ENCODE data around the gene CELF1.
A peak's percentile ranks its signal among the peaks of the same experiment; 100 is the strongest.
"Not testable (repeated sequence)": the region's sequence is repeated elsewhere in the genome, so short reads cannot be mapped to it uniquely, and the experiment has no call there.

CELF1 gene

DNA sequence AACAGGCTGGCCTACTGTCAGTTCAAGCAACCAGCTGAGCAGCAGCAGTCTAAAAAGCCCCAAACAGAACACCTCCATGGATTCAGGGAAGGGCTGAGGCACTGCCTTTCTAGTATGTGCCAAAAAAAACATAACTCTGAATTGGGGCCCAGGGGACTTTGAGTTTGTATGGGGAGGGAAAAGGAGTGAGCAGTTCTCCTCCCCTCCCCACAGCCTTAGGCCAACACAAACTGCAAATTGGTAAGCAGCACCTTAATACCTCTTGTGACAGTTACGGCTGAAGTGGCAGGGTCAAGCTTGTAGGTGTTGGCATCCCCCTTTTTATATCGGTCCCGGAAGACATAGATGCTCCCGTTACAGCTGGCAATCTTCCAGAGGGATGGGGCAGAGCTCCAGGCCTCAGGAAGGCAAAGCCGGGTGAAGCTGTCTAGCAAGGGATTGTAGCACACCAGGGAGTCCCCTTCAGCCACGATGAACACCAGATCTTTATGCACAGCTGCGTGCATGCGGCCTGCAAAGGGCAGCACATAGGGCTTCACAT, 19.9 kb upstream of the CELF1 start:
- DNase-seq = no peak

DNA sequence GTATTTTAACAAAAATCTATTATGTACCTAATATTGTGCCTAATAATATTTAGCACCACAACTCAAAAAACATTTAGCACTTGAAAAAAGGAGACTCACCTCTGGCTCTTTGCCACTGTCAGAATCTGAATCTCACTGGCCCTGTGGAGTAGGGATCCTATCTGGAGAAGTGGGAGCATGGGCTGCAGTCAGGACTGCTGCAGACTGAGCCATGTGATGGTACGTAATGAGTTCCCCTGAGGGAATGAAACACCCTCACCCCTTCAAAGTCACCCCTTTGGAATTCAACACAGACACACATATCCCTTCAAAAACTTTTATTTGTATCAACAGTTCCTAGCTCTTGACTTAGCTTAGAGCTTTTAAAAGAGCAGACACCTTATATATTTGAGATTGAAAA, 19.0 kb upstream of the CELF1 start:
- DNase-seq = no peak

DNA sequence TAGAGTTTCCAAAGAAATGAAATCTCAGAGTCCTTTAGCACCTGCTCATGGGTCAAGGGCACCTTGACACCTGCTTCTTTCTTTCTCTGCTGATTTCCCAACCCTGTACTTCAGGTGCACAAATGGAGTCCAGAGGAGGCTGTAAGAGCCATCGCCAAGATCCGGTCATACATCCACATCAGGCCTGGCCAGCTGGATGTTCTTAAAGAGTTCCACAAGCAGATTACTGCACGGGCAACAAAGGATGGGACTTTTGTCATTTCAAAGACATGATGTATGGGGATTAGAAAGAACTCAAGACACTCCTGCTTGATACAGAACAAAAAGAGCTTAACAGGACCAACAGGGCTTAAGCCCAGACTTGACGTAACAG, 18.4 kb upstream of the CELF1 start:
- DNase-seq = no peak

DNA sequence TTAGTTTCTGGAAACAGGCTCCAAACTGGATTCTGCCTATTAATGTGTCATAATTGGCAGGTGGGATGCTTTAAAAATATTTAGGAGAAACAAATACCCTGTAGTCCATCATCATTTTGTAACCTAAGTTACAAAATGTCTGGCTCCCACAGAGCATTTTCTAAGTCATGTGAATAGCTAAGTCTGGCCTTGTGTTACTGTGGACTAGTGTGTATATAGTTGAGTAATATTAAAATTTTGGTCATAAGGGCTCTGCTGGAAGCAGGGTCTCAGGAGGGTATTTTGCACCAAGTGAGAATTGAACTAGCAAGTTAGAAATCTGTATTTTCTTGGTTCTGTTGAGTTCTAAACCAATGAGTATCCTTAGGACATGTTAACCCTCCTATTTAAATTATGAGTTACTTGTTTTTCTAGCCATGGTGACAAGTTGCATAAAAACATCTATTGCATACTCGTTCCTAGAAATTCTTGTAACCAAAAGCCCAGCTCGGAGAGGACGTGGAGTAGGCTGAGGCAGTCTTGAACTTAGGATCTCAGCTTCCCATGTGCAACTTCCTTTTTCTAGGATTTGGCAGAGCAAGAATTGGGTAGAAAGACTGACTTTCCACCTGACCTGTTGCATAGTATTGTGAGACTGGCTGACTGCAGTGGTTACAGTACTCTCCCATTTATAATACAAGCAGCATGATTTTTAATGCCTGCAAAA, 17.9 kb upstream of the CELF1 start:
- DNase-seq = no peak

DNA sequence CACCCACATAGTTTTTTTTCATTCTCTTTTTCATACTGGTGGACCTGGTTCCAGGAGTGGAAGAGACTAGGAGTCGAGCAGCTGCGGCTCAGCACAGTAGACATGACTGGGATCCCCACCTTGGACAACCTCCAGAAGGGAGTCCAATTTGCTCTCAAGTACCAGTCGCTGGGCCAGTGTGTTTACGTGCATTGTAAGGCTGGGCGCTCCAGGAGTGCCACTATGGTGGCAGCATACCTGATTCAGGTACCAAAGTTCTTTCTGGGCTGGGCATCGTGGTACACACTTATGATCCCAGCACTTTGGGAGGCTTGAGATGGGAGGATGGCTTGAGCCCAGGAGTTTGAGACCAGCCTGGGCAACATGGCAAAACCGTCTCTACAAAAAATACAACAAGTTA, 16.7 kb upstream of the CELF1 start:
- no peak for DNase-seq

DNA sequence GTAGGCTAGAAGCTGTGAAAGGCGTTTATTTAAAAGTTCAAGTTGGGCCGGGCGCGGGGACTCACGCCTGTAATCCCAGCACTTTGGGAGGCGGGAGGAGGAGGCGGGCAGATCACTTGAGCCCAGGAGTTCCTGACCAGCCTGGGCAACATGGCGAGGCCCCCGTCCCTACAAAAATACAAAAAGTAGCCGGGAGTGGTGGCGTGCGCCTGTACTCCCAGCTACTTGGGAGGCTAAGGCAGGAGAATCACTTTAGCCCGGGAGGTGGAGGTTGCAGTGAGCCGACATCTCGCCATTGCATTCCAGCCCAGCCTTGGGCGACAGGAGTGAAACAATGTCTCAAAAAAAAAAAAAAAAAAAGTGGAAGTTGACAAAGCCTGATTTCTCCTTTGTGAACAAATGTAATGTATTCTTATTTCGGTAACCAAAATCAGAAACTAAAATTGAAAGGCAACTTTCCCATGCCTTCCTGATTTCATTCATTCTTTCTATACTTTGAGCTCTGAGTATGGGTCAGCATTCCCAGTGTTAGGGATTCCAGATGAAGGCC, 13.3 kb upstream of the CELF1 start:
- DNase-seq = no peak

DNA sequence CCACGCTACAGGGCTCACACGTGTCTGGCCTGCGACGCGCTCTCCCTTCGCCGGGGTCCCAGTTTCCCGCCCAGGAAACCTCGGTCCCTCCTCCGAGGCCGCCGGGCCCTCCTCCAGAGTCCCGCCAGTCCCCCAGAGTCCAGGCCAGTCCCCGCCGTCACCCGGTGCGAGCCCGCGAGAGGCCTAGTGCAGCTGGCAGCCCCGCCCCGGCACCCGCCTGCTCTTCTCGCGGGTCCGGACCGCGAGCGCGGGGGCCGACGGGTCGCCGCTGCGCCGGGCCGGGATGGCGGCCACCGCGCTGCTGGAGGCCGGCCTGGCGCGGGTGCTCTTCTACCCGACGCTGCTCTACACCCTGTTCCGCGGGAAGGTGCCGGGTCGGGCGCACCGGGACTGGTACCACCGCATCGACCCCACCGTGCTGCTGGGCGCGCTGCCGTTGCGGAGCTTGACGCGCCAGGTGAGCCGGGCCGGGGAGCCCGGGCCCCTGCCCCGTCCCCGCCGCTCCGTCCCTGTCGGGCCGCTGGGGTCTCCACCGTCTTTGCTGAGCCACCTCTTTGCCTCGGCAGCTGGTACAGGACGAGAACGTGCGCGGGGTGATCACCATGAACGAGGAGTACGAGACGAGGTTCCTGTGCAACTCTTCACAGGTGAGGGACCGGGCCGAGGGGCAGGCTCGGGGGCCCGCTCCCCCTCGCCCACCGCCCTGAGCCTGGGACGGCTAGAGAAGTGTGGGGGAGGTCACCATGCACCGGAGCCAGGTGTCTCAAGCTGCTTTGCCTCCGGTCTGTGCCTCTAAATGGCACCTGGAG, 12.6 kb upstream of the CELF1 start, which contains the start of gene PTPMT1:
TSS of gene PTPMT1 (plus strand) at position 260 of the 809 bp plus-strand sequence. CDS start at position 284, 24 bp downstream.
- DNase-seq = peak; percentile 12

DNA sequence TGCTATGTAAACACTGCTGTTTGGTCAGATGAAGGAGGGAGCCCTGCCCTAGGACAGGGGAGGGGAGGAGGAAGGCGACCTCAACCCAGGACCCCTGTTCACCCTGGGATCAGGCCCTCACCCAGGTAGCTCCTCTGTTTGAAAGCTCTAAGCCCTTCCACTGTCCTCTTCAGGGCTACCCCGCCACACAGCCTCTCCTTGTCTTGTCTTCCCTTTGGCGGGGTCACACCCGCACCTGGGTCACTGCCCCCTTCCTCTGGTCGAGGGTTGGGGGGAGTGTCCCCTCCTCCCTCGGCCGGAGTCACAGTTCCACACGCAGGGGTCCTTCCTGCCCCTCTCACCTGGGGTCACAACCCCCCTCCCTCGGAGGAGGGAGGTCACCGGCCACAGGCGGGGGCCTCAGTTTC, 12.0 kb upstream of the CELF1 start:
- DNase-seq = no peak

DNA sequence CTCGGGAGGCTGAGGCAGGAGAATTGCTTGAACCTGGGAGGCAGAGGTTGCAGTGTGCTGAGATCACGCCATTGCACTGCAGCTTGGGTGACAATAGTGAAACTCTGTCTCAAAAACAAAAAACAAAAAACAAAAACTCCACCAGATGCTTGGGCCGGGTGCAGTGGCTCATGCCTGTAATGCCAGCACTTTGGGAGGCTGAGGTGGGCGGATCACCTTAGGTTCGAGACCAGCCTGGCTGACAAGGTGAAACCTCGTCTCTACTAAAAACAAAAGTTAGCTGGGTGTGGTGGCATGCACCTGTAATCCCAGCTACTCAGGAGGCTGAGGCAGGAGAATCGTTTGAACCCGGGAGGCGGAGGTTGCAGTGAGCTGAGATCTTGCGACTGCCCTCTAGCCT, 11.4 kb upstream of the CELF1 start:
- DNase-seq = not testable (repeated sequence)

DNA sequence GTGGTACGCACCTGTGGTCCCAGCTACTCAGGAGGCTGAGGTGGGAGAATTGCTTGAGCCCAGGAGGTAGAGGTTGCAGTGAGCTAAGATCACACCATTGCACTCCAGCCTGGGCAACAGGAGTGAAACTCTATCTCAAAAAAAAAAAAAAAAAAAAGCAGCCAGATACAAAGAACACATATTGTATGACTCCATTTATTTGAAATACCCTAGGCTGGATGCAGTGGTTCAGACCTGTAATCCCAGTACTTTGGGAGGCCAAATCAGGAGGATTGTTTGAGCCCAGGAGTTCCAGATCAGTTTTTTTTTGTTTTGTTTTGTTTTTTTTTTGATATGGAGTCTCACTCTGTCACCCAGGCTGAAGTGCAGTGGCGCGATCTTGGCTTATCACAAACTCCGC, 9.5 kb upstream of the CELF1 start:
- DNase-seq = not testable (repeated sequence)

DNA sequence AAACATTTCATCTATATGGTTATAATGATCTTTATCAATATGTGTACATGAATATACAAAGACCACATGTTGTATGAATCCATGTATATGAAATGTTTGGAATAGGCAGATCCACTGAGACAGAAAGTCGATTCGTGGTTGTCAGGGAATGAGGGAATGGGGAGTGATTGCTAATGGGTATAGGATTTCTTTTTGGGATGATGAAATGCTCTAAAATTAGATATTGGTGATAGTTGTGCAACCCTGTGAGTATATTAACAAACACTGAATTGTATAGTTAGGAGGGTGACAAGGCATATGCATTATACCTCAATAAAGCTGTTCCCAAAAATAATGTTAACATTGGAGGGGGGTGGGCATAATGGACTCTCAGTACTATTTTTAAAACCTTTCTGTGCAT, 7.5 kb upstream of the CELF1 start:
- no peak for DNase-seq

DNA sequence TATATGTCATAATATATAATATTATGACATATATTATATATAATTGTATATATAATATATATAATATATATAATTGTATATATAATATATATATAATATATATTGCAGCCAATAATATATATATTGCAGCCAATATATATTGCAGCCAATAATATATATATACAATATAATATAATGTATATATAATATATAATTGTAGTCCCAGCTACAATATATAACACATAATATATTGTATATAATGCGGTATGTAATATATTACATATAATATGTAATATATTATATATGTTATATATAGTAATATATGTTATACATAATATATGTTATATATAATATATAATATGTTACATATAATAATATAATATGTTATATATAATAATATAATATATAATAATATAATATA, 5.8 kb upstream of the CELF1 start:
- no peak for DNase-seq

DNA sequence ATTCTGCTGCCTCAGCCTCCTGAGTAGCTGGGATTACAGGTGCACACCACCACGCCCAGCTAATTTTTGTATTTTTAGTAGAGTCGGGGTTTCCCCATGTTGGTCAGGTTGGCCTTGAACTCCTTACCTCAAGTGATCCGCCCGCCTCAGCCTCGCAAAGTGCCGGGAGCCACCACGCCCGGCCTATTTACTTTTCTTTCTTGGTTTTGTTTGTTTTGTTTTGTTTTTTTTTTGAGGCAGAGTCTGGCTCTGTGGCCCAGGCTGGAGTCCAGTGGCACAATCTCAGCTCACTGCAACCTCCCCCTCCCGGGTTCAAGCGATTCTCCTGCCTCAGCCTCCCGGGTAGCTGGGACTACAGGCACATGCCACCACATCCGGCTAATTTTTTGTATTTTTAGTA, 4.1 kb upstream of the CELF1 start:
- not testable (repeated sequence) for DNase-seq

DNA sequence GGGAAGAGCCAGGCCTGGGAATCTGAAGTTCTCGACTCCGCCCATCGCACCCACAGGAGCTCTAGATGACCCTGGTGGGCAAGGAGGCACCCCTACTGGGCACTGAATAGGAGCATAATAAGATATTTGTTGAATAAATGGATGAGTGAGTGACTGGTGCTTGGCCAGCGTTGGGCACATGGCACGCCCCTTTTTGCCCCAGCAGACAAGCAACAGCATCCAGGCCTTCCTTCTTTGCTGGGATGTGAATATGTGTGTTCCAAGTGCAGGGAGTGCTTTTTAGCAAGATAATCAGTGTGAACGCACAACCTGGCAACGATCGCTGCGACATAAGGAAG, 443 bp upstream of the CELF1 start:
- no peak for DNase-seq

DNA sequence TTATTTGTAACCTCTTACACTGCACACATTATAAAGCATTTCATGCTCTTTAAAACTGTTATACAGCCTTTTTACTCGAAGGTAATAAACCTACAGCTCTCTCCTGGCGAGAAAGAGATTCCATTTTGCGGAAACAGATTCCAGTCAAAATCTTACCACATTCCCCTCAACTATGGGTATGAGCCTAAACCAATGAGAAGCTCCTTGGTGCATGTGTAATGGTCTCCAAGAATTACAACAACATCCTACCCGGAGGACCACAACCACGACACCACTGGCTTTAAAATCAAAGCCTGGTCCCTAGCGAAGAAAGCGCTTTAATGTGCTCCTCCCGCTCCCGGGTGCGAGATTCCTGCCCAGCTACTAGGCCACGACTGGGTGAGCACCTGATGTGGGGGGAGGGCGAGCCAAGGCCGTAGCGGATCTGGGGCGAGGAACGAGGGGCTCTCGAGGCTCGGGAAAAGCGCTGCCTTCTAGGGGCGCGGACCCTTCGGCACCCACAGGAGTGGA, 821 bp downstream of the CELF1 start:
- no peak for DNase-seq

DNA sequence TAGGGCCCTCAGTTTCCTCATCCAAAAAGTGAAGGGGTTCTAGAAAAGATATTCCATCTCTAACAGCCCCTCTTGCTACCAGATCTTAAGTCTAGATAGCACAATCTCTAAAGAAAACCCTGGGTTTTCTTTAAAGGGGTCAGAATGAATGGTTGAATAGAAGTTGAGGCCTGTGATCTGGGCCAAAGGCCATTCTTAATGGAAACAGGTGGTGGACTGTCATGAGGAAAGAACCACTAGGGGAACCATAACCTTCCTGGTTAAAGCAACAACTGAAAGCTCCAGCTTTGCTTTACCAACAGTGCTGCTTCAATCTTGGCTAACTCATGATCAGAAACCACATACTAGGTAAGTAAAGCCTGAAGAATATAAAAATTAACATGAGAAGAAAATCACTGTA, 1.8 kb downstream of the CELF1 start:
- no peak for DNase-seq

DNA sequence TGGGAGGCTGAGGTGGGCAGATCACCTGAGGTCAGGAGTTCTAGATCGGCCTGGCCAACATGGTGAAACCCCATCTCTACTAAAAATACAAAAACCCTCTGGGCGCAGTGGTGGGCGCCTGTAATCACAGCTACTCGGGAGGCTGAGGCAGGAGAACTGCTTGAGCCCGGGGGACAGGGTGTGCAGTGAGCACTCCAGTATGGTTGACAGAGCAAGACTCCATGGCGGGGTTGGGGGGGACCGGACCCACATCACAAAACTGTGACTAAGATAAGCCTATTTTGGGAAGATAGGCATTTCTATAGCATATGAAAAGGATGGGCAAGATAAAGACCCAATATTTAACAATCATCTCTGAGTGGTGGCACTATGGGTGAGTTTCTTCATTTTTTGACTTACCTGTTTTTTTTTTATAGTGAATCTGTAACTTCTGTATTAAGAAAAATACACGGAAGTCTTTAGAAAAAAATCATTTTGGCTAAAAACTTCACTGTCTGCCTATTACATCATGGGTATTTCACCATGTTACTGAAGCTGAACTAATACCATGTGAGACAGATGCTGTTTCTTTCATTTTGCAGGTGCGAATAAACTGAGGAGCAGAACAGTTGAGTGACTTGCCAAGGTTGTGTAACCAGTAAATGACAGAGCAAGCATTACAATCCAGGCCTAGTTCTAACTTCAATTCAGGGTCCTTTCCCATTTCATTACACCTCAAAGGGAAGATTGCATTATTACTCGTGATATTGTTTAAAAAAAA, 2.5 kb downstream of the CELF1 start:
- DNase-seq = no peak

DNA sequence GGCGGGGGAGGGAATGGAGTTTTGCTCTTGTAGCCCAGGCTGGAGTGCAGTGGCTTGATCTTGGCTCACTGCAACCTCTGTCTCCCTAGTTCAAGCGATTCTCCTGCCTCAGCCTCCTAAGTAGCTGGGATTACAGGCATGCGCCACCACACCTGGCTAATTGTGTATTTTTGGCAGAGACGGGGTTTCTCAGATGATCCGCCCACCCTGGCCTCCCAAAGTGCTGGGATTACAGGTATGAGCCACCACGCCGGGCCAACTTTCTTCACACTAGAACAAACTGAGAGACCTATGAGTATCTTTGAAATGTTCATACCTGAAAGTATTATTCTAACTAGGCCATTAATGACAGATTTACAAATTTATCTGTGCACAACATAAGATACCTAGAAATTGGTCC, 6.7 kb downstream of the CELF1 start:
- DNase-seq = not testable (repeated sequence)

DNA sequence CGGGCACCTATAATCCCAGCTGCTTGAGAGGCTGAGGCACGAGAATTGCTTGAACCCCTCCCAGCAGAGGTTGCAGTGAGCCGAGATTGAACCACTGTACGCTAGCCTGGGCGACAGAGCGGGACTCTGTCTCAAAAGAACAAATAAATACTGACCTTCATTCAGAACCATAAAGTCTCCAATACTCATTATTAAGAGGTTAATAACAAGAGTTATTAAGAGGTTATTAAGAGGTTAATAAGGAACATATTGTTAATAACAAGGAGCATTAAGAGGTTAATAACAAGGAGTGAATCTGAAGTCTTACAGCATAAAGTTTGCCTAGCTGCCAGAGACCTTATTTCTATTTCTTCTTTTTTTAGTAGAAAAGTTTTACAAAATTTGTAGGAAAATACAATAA, 7.6 kb downstream of the CELF1 start:
- no peak for DNase-seq

DNA sequence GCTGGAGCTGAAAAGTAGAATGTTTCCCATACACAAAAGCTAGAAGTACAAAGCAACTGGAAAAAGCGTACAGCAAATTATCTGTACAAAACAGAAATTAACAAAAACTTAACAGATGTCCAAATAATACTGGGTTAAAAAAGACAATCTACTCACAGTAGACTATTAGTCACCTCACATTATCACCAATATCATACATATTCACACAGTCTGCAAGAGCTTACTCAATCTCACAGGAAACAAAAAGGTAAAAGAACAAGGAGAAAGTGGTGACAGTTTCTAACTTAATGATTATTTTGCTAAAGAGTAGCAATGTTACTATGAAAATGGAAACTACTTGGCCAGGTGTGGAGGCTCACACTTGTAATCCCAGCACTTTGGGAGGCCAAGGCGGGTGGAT, 11.9 kb downstream of the CELF1 start:
- no peak for DNase-seq

DNA sequence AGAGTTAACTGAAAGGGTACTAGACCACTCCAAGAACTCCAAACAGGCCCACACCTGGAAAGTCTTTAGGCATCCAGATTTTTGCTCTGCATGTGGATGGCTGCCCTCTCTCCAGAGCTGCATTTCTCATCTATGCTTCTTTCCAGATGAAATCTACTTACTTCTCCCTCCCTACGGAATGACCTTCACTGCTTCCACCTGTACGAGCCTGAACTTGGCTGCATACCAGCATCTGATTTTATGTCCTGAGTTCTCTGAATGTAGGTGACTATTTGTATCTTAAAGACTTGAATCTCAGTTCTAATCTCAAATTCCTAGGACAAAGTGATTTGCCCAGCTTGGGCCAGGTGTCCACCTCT, 13.3 kb downstream of the CELF1 start:
- DNase-seq = no peak

DNA sequence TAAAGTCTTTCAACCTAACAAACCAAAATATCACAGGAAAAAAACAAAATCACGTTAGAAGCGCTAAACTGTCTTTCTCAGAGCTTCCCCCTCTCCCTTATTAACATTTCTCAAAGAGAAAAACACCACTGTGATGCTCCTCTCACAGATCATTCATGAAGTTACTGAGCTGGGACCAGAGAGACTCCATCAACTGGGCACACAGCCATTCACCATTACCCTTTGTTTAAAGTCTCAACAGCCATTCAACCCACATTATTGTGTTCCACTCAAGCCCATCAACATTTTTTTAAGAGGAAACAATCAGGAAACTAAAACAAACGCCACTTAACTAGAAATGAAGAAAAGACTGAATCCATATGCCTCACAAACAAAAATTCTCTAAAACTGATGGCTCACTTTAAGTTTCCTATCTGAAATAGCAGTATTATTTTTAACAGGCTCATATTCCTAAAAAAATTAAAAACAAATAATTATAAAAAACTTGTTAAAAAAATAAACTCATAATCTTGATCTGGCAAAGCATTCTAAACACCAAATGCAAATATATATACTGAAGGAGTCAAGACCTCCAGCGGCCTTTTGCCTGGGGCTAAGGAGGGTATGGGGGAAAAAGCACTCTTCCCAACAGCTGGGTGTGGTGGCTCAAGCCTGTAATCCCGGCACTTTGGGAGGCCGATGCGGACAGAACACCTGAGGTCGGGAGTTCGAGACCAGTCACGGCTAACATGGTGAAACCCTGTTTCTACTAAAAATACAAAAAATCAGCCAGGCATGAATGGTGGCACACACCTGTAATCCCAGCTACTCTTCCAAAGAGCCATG, 14.0 kb downstream of the CELF1 start:
- peak; percentile 35 for DNase-seq

All from NCI-H2081 treated with DMSO at 0.1 percent for 48 hours (cell line).